ENCODE measurements around the gene GLI1.

The GLI1 gene

DNA sequence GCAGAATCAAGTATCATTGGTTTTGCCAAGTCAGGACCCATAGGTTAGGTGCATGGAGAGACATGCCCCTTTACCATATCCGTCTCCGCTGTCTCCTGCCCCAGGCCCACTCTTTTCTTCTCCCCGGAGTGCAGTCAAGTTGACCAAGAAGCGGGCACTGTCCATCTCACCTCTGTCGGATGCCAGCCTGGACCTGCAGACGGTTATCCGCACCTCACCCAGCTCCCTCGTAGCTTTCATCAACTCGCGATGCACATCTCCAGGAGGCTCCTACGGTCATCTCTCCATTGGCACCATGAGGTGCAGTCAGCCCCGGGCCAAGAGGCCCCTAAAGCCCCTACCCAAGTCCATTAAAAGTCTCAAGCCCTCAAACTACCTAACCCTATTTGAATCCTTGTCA lies 5.0 kb downstream of the GLI1 start:
- Mint-ChIP-seq H3K4me3 (no peak overlapping the region), H3K36me3 (peaks cover 23% of the 10 kb centered on the region), H3K9me3 (peaks cover 2% of the 10 kb centered on the region), H3K27me3 (no peaks in the 10 kb centered on the region), H3K27ac (no peak overlapping the region), H3K4me1 (peaks cover 60% of the 10 kb centered on the region)
- ATAC-seq = no peak

DNA sequence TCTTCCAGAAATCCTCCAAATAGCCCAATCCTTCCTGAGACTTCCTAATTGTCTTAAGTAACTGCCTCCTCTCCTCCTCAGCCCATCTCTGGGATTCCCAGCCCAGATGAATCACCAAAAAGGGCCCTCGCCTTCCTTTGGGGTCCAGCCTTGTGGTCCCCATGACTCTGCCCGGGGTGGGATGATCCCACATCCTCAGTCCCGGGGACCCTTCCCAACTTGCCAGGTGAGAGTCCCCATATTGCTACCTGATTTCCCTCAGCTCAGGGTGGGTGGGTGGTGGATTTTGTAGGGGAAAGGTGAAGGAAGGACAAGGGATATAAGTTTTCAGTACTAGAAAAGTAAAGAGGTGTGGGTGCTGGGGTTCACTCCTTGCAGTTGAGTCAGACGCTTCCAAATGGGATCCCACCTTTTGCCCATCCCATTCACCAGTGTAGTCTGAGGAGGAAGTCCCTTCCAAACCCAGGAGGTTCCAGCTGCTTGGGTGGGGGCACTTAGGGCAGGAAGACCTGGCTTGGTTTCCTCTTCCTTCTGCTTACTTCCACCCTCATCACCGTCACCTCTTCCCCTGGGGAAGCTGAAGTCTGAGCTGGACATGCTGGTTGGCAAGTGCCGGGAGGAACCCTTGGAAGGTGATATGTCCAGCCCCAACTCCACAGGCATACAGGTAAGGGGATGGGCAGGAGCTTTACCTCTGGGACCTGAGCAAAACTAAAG lies 5.6 kb downstream of the GLI1 start:
- Mint-ChIP-seq H3K9me3 (peaks cover 2% of the 10 kb centered on the region), H3K36me3 (peaks cover 23% of the 10 kb centered on the region), H3K27me3 (no peaks in the 10 kb centered on the region), H3K27ac (no peak overlapping the region), H3K4me3 (no peak overlapping the region), H3K4me1 (peaks cover 54% of the 10 kb centered on the region)
- ATAC-seq = no peak

DNA sequence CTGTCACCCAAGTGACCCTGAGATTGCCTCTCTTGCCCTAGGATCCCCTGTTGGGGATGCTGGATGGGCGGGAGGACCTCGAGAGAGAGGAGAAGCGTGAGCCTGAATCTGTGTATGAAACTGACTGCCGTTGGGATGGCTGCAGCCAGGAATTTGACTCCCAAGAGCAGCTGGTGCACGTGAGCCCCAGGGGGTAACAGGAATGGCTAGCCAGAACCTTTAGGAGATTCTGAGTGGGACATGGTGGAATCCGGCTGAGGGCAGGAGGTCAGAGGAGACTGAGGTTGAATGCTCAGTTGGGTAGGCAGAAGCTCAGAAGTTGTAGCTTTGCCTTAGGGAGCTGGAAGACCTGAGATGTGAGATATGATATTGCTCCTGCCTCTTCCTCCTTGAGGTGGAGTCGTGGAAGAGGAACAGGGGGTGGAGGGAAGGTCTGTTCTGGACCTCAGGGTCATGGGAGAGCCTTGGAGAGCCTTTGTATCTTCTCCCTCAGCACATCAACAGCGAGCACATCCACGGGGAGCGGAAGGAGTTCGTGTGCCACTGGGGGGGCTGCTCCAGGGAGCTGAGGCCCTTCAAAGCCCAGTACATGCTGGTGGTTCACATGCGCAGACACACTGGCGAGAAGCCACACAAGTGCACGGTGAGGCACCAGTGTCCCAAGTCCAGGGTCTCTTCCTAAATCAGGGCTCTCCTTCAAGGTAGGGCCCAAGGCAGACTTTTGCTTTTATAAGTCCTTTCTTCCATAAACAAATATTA lies 6.3 kb downstream of the GLI1 start:
- Mint-ChIP-seq H3K4me3 (no peak overlapping the region), H3K9me3 (peaks cover 2% of the 10 kb centered on the region), H3K27ac (no peak overlapping the region), H3K4me1 (peaks cover 46% of the 10 kb centered on the region), H3K27me3 (no peaks in the 10 kb centered on the region), H3K36me3 (peaks cover 24% of the 10 kb centered on the region)
- ATAC-seq = no peak

DNA sequence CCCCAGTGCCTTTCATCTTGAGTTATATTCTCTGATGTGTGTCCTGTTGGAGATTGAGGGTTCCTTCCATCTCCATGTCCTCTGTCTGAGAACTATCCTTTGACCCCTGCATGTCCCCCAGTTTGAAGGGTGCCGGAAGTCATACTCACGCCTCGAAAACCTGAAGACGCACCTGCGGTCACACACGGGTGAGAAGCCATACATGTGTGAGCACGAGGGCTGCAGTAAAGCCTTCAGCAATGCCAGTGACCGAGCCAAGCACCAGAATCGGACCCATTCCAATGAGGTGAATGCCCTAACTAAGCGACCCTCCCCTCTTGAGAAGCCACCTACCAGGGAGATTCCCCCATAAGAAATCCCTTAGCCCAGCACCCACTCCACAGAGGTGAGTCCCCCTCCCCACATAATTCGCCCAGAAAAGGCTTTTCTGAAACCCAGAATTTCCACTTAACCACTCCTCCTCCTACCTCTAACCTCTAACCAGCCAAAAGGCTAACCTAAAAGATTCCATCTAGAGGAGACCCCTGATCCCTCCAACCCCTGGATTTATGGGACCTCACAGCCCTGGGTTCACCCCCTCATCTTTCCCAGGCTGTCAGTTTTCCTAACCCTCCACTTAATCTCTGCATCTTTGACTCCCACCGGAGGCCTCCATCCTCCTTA lies 7.8 kb downstream of the GLI1 start:
- Mint-ChIP-seq H3K4me1 (peaks cover 33% of the 10 kb centered on the region), H3K27me3 (no peaks in the 10 kb centered on the region), H3K27ac (no peak overlapping the region), H3K9me3 (peaks cover 2% of the 10 kb centered on the region), H3K36me3 (peaks cover 39% of the 10 kb centered on the region), H3K4me3 (no peak overlapping the region)
- ATAC-seq = no peak

DNA sequence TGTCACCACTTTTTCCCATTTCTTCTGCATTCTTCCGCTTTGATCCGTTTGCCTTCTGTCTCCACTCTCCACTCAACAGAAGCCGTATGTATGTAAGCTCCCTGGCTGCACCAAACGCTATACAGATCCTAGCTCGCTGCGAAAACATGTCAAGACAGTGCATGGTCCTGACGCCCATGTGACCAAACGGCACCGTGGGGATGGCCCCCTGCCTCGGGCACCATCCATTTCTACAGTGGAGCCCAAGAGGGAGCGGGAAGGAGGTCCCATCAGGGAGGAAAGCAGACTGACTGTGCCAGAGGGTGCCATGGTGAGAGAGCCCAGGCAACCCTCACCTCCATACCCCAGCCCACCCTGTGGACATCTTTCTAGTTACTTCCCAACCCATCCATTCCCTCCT lies 8.3 kb downstream of the GLI1 start:
- Mint-ChIP-seq H3K27me3 (no peaks in the 10 kb centered on the region), H3K4me3 (no peak overlapping the region), H3K4me1 (peaks cover 28% of the 10 kb centered on the region), H3K27ac (peak overlapping the region; percentile 19), H3K36me3 (peaks cover 43% of the 10 kb centered on the region), H3K9me3 (peaks cover 2% of the 10 kb centered on the region)
- no peak for ATAC-seq

DNA sequence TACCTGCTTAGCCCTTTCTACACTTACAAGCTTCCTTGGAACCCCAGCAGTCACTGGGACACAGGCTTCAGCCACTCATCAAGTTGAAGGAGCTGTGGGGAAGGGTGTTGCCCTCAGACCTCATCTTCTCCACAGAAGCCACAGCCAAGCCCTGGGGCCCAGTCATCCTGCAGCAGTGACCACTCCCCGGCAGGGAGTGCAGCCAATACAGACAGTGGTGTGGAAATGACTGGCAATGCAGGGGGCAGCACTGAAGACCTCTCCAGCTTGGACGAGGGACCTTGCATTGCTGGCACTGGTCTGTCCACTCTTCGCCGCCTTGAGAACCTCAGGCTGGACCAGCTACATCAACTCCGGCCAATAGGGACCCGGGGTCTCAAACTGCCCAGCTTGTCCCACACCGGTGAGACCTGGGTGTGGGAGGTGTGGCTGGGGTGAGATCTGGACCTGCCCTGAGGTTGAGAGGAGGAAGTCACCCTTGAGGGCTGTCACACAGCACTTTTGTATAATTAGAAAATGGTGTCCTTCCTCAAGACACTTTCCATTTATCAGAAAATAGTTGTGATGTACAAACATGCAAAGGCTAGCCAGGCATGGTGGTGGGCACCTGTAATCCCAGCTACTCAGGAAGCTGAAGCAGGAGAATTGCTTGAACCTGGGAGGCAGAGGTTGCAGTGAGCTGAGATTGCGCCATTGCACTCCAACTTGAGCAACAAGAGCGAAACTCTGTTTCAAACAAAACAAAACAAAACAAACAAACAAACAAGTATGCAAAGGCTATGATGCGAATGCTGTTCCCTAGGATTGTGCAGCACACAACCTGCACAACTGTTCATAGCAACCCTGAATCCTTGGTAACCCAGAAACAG lies 9.9 kb downstream of the GLI1 start:
- Mint-ChIP-seq H3K27ac (no peak overlapping the region), H3K4me3 (no peak overlapping the region)
- no peak for ATAC-seq

GRCh38 chr12:57470286-57470969 lies 10.8 kb downstream of the GLI1 start:
- Mint-ChIP-seq H3K27me3 (no peaks in the 10 kb centered on the region), H3K4me1 (peaks cover 34% of the 10 kb centered on the region), H3K9me3 (peaks cover 2% of the 10 kb centered on the region), H3K4me3 (no peak overlapping the region), H3K27ac (no peak overlapping the region), H3K36me3 (peaks cover 64% of the 10 kb centered on the region)
- no peak for ATAC-seq

More for the DNA sequence above, 9.9 kb downstream of the GLI1 start:
- H3K9me3 Mint-ChIP-seq = peaks cover 2% of the 10 kb centered on the region
- peaks cover 29% of the 10 kb centered on the region for H3K4me1 Mint-ChIP-seq
- H3K36me3 Mint-ChIP-seq = peaks cover 57% of the 10 kb centered on the region
- H3K27me3 Mint-ChIP-seq = no peaks in the 10 kb centered on the region

DNA sequence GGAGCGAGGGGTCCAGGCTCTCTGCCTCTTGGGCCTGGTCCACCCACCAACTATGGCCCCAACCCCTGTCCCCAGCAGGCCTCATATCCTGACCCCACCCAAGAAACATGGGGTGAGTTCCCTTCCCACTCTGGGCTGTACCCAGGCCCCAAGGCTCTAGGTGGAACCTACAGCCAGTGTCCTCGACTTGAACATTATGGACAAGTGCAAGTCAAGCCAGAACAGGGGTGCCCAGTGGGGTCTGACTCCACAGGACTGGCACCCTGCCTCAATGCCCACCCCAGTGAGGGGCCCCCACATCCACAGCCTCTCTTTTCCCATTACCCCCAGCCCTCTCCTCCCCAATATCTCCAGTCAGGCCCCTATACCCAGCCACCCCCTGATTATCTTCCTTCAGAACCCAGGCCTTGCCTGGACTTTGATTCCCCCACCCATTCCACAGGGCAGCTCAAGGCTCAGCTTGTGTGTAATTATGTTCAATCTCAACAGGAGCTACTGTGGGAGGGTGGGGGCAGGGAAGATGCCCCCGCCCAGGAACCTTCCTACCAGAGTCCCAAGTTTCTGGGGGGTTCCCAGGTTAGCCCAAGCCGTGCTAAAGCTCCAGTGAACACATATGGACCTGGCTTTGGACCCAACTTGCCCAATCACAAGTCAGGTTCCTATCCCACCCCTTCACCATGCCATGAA lies 11.5 kb downstream of the GLI1 start:
- no peak overlapping the region for H3K4me3 Mint-ChIP-seq
- peaks cover 65% of the 10 kb centered on the region for H3K36me3 Mint-ChIP-seq
- H3K9me3 Mint-ChIP-seq = peaks cover 2% of the 10 kb centered on the region
- ATAC-seq = no peak
- peak overlapping the region; percentile 44 for H3K27ac Mint-ChIP-seq
- H3K4me1 Mint-ChIP-seq = peaks cover 36% of the 10 kb centered on the region
- no peaks in the 10 kb centered on the region for H3K27me3 Mint-ChIP-seq

DNA sequence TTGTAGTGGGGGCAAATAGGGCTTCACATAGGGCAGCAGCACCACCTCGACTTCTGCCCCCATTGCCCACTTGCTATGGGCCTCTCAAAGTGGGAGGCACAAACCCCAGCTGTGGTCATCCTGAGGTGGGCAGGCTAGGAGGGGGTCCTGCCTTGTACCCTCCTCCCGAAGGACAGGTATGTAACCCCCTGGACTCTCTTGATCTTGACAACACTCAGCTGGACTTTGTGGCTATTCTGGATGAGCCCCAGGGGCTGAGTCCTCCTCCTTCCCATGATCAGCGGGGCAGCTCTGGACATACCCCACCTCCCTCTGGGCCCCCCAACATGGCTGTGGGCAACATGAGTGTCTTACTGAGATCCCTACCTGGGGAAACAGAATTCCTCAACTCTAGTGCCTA lies 12.1 kb downstream of the GLI1 start:
- H3K27ac Mint-ChIP-seq = peak overlapping the region; percentile 44
- peaks cover 70% of the 10 kb centered on the region for H3K36me3 Mint-ChIP-seq
- ATAC-seq = no peak

GRCh38 chr12:57472391-57472790 lies 12.8 kb downstream of the GLI1 start:
- no peak for ATAC-seq
- Mint-ChIP-seq H3K4me3 (no peak overlapping the region), H3K36me3 (peaks cover 65% of the 10 kb centered on the region), H3K27ac (no peak overlapping the region), H3K9me3 (peaks cover 2% of the 10 kb centered on the region), H3K27me3 (no peaks in the 10 kb centered on the region), H3K4me1 (peaks cover 45% of the 10 kb centered on the region)

More for the DNA sequence above, 12.1 kb downstream of the GLI1 start:
- Mint-ChIP-seq H3K27me3 (no peaks in the 10 kb centered on the region), H3K9me3 (peaks cover 2% of the 10 kb centered on the region), H3K4me1 (peaks cover 41% of the 10 kb centered on the region), H3K4me3 (no peak overlapping the region)

DNA sequence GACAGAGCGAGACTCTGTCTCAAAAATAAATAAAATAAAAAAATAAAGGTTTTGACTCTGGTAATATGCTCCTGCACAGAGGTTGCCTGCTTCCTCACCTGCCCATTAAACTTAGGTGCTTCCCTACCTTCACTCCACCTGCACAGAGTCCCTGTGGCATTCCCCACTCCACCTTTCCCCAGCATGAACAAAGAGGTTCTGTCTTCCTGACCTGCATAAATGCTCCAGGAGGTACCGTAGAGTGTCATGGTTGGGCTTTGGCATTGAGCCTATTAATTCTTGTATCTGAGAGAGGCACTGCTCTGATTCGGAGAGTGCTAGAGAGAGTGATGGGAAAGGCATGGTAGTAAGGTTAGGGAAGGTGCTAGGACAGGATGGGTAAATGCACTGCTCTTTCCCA lies 13.8 kb downstream of the GLI1 start:
- H3K4me3 Mint-ChIP-seq = no peak overlapping the region
- H3K9me3 Mint-ChIP-seq = no peaks in the 10 kb centered on the region
- H3K27me3 Mint-ChIP-seq = no peaks in the 10 kb centered on the region
- H3K36me3 Mint-ChIP-seq = peaks cover 55% of the 10 kb centered on the region
- peak overlapping the region; percentile 14 for H3K27ac Mint-ChIP-seq
- H3K4me1 Mint-ChIP-seq = peaks cover 45% of the 10 kb centered on the region
- no peak for ATAC-seq

- Mint-ChIP-seq H3K27me3 (no peaks in the 10 kb centered on the region), H3K9me3 (no peaks in the 10 kb centered on the region), H3K4me3 (no peak overlapping the region), H3K4me1 (peaks cover 48% of the 10 kb centered on the region), H3K36me3 (peaks cover 52% of the 10 kb centered on the region), H3K27ac (peak overlapping the region; percentile 14)
- ATAC-seq = no peak
Measured at GRCh38 chr12:57473886-57474285, 14.3 kb downstream of the GLI1 start.

DNA sequence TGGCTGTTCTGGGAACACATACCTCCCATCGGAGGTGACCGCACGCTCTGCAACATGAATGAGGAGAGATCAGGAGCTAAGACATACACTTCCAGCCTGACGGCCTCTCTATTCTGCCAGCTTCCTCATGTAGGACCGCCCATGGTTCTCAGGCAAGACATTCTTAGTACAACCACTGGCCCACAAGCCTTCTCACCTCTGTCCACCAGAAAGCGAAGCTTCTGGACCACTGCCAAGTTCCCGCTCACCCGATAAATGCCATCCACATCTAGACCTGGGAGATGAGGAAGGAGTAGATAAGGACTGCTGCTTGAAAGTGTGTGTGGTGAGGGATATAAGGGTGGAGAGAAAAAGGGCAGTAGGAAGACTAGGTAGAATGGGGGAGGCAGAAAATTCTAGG lies 14.8 kb downstream of the GLI1 start:
- ATAC-seq = no peak
- Mint-ChIP-seq H3K27ac (peak overlapping the region; percentile 14), H3K27me3 (no peaks in the 10 kb centered on the region), H3K9me3 (no peaks in the 10 kb centered on the region), H3K36me3 (peaks cover 46% of the 10 kb centered on the region), H3K4me3 (peak overlapping the region; percentile 24), H3K4me1 (peaks cover 53% of the 10 kb centered on the region)

GRCh38 chr12:57474862-57475261 lies 15.3 kb downstream of the GLI1 start:
- peaks cover 46% of the 10 kb centered on the region for H3K36me3 Mint-ChIP-seq
- H3K27me3 Mint-ChIP-seq = no peaks in the 10 kb centered on the region
- H3K4me3 Mint-ChIP-seq = peak overlapping the region; percentile 10
- H3K4me1 Mint-ChIP-seq = peaks cover 58% of the 10 kb centered on the region
- no peaks in the 10 kb centered on the region for H3K9me3 Mint-ChIP-seq
- ATAC-seq = no peak
- peak overlapping the region; percentile 14 for H3K27ac Mint-ChIP-seq
